LNCAP (cell line): ENCODE results near the gene ASIC4.

ENCODE experiments used
- CTCF ChIP-seq: fragments of 450-650 bp; IDR thresholded peaks from 2 replicates; pipeline ENCODE4 v1.5.1; 2017; ENCODE audit warnings: mild to moderate bottlenecking

Gene ASIC4

GRCh38 chr2:219496825-219497494 is 17.3 kb upstream of the ASIC4 start:
- TF ChIP-seq CTCF, result no peak

- TF ChIP-seq CTCF, result no peak
These were observed 16.6 kb upstream of the ASIC4 start for GRCh38 chr2:219497495-219498279.

GRCh38 chr2:219498280-219499057 is 15.8 kb upstream of the ASIC4 start, which contains the start of gene GMPPA:
TSS of gene GMPPA (plus strand) at chr2:219498891. CDS start at chr2:219499976, 1,085 bp downstream.
- no peak for TF ChIP-seq CTCF

GRCh38 chr2:219499058-219499307 is 15.3 kb upstream of the ASIC4 start:
- no peak for TF ChIP-seq CTCF

GRCh38 chr2:219499555-219499954 is 14.7 kb upstream of the ASIC4 start:
- TF ChIP-seq CTCF, result no peak

GRCh38 chr2:219500135-219500534 is 14.1 kb upstream of the ASIC4 start:
- TF ChIP-seq CTCF, result no peak

GRCh38 chr2:219501849-219502248 is 12.4 kb upstream of the ASIC4 start:
- no peak for TF ChIP-seq CTCF
